Measurements from ENCODE around the gene GRIN2C.
"Not testable (repeated sequence)": the region's sequence is repeated elsewhere in the genome, so short reads cannot be mapped to it uniquely, and the experiment has no call there.

Gene GRIN2C

DNA sequence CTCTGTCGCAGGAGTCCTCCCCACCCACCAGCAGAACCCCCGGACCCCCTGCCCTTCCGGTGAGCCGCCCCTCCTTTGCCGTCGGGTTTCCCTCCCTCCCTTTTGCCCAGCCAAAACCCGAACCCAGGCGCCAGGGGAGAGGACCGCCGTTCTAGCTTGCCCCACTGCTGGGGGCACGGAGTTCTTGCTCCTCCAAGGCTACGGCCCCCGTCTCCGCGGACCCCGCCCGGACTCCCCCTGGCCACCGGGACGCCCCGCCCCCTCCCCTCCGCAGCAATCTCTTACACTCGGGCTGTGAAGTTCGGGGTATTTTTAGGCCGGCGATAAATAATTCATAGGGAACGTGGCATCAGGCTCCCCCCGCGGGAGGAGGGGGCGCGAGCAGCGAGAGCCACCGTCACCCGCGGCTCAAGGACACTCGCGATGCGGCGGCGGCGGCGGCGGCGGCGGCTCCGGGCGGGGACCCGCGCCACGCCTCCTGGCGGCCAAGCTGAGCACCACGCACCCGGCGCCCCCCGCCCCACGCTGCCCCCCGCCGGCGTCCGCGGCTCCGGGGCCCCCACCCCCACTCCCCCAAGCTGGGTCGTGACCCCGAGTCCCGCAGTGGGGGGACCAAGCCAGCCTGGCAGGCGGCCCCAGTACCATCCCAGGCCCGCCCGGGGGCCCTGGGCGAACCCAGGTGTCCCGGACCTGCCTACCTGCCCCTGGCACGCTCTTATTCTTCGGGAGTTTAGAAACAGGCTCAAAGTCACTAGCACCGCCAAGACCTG is at the start of gene GRIN2C:
Gene GRIN2C (minus strand): TSS at position 427 of the 770 bp plus-strand sequence. CDS start 4,793 bp downstream, outside the sequence.
- no peak for DNase-seq (ENCODE audit: low read depth in 2 of 2)

DNA sequence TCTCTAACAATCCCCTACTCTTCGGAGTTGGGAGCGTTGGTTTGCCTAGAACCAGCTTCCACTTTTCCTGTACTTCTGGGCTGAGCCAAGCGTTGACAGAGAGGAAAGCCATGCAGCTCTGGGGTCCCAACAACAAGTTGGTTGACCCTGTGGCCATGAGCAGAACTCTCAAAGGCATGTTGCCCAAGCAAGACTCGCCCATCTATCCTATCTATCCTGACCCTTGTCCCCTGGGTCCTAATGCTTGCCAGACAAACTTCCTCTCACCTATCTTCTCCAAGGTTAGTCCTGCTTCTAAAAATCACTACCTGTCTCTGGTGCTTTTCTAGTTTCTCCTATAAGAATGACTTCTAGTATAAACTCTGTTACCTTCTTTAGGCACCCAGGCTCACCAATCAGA is 49.4 kb upstream of the GRIN2C start:
- not testable (repeated sequence) for DNase-seq (ENCODE audit: low read depth in 2 of 2)

DNA sequence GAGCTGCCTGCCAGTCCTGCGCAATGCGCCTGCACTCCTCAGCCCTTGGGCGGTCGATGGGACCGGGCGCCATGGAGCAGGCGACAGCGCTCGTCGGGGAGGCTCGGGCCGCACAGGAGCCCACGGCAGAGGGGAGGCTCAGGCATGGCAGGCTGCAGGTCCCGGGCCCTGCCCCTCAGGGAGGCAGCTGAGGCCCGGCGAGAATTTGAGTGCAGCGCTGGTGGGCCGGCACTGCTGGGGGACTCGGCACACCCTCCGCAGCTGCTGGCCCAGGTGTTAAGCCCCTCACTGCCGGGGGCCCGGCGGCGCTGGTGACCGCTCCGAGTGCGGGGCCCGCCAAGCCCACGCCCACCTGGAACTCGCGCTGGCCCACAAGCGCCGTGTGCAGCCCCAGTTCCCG is 47.3 kb upstream of the GRIN2C start:
- no peak for DNase-seq (ENCODE audit: low read depth in 2 of 2)

DNA sequence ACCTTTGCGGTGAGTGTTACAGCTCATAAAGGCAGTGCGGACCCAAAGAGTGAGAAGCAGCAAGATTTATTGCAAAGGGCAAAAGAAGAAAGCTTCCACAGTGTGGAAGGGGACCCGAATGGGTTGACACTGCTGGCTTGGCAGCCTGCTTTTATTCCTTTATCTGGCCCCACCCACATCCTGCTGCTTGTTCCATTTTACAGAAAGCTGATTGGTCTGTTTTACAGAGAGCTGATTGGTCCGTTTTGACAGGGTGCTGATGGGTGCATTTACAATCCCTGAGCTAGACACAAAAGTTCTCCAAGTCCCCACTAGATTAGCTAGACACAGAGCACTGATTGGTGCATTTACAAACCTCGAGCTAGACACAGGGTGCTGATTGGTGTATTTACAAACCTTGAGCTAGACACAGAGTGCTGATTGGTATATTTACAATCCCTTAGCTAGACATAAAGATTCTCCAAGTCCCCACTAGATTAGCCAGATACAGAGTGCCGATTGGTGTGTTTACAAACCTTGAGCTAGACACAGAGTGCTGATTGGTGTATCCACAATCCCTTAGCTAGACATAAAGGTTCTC is 46.6 kb upstream of the GRIN2C start:
- DNase-seq (ENCODE audit: low read depth in 2 of 2), result not testable (repeated sequence)

DNA sequence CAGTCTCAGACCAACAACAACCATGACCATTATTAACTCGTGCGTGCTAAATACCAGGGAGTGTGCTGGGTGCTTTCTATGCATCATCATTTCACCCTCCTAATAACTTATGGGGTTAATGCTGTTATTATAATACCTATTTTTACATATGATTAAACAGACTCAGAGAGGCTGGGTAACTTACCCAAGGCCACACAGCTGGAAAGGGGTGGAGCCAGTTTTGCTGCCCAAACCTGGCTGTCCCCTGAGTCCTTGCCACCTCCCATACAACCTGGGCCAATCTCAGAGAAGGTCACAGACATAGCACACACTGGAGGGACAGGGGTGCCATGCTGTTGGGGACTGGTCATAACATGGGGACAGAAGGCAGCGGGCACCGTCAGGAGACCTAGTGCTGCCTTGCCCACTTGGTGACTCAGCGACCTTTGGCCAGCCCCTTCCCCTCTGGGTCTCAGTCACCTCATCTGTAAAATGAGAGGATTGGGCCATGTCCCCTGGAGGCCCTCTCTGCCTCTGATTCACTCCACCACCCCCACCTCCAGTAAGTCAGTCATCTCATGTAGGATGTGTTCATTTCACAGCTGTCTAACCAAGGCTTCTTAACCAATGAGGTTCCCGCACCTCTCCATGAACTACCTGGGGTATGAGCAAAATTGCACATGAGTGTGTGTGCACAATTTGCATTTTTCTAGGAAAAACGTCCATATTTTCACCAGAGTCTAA is 45.2 kb upstream of the GRIN2C start:
- DNase-seq (ENCODE audit: low read depth in 2 of 2), result no peak

DNA sequence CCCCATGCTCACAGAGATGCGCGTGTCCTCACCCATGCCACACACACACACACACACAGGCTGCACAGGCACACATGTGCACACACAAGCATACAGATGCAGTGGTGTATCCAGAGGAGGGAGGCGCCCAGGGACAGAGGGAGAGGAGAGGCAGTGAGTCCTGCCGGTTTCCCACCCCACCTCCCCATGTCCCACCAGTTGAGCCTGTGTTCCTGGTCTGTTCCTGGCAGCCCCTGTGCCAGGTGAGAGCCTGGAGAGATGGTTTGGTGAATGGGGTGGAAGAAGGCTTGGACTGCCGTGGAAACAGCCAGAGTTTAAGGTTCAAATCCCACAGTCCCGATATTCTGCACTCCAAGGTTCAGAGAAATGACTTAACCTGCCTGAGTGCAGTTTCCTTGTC is 44.0 kb upstream of the GRIN2C start:
- no peak for DNase-seq (ENCODE audit: low read depth in 2 of 2)

DNA sequence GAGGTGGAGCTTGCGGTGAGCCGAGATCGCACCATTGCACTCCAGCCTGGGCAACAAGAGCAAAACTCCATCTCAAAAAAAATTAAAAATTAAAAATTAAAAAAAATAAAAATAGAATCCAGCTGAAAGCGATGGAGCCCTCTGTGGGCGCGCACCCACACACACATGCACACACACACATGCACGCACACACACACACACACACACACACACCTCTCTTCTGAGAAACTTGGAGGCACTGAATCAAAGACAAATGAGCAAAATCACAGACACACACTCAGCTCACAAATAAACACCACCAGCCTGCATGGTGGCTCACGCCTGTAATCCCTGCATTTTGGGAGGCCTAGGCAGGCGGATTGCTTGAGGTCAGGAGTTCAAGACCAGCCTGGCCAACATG is 43.3 kb upstream of the GRIN2C start:
- DNase-seq (ENCODE audit: low read depth in 2 of 2), result no peak

DNA sequence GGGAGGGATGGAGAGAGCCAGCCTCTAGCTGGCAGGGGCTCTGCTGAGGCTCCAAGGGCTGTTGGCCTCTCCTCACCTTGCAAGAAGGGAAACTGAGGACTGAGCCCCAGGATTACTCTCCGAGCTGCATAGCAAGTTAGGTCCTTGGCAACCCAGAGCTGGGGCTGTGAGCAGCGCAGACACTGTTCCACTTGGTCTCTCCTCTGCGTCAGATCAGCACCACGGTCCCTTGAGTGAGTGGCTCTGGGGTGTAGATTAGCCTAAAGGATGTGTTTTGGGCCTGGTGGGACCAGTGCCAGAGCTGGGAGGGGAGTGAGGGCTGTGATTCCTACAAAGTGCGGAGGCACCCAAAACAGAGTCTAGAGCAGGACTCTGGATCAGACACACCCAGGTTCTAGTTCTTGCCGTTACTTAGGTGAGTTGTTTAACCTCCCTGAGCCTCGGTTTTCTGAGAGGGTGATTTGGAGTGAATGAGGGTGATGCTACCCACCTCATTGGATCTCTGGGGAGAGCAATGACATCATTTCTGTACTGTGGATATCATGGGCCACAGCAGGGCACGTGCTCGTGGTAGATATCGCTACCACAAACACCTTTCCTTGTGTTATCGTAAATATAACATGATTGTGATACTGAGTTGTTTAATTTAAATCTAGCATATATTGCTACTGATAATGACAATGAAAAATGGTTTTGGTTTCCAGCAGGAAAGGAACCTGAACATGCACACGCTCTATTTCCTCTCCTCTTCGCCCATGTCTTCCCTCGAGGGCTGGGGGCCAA is 41.9 kb upstream of the GRIN2C start:
- DNase-seq (ENCODE audit: low read depth in 2 of 2), result no peak

DNA sequence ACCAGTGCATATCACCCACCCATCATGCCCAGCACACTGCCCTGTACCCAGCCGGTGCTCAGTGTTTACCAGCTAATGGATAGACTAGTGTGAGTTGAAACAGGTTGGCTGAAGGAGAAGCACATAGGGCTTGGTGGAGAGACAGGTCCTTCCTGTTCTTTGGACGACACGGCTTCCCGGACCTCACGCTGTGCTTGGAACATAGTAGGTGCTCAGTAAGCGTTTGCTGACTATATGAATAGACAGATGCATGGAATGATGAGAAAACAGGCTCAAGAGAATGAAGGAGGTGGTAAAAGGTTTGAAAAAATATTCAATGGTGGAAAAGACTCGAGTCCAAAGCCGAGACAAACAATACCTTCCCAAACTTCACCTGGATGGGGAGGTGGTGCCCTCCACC is 40.5 kb upstream of the GRIN2C start:
- DNase-seq (ENCODE audit: low read depth in 2 of 2), result no peak

DNA sequence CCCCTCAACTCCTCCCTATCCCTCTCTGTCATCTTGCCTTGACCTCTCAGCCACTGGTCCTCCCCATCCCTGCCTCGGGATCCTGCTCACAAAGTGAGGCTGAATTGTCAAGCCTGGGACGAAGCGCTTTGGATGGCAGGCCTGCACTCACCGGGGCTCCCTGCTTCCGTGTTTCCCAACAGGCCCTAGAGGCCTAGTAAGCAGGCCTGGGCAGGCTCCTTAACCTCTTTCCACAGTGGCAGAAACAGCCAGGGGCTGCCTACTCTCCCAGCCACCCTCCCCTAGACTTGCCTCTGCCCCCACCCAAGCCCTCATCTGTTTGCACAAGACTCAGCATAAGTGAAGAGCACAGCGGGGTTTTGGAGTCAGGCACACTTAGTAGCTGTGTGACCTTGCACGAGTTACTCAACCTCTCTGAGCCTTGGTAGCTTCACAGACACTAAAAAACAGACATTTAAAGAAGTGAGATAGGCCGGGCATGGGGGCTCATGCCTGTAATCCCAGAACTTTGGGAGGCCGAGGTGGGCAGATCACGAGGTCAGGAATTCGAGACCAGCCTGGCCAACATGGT is 38.8 kb upstream of the GRIN2C start:
- no peak for DNase-seq (ENCODE audit: low read depth in 2 of 2)

DNA sequence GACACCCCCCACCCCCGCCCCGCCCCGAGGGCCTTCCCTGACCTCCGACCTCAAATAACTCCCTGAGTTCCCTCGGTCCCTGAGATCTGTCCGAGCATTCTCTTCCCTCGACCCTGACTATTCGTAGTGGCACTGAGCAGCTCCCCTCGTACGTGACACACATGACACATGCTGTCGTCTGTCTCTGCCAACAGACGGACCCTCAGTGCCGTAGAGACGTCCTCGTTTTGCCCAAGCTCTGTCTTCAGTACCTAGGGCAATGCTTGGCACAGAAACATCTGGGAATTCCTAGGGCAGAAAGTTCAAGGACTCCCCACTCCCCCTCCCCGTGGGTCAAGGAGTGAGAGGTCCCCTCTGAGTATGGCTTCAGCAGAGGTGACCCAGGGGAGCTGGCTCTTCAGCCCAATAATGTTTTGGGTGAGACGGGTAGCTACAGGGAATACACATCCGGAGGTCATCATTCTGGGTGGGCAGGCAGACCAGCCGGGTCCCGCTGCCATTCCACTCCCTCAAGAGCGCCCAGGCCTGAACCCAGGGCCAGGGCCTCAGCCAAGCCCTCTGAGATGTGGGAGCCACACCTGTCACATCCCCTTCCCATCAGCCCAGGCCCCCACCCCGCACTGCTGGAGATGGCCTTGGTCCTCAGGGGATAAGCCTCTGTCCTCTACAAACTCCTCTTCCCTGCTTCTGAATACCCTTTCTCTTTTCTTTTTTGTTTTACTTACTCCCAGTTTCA is 34.4 kb upstream of the GRIN2C start:
- no peak for DNase-seq (ENCODE audit: low read depth in 2 of 2)

DNA sequence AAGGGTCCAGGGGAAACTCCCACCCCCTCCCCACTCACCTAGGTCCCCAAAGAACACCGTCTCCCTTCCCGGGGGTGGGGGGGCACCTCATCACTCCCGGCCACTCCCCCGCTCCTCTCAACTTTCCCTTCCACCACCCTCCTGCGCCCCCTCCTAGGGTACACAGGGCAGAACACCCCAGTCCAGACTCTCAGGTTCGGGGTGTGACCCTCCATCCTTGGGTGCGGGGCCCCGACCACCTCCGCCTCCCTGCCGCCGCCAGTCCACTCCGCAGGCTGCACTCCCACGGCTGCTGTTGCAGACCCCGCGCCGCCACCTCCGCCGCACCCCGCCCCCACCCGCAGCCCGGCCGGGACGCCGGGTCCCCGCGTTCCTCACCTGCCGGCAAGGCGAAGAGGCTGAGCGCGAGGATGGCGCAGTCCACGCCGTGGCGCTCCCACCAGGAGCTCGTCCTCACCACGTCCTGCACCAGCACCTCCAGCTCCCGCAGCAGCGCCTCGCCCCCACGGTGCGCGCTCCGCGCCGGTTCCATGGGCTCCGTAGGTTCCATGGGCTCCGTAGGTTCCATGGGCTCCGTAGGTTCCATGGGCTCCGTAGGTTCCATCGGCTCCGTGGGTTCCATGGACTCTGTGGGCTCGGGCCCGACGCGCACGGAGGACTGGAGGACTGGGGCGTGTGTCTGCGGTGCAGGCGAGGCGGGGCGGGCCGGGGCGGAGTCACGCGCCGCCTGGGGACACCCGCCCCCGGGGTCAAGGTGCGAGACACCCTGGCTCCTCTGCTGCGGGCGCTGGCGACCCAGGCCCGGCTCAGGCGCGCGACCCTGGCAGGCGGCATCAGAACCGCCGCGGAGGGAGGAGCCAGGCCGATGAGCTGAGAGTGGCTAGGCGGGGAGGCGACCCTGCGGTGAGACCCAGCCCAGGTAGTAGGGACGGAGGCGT is 33.6 kb upstream of the GRIN2C start, which contains the start of gene FADS6:
Gene FADS6 (minus strand): TSS at position 660 of the 938 bp plus-strand sequence. CDS start 38 bp downstream, at position 622.
- DNase-seq (ENCODE audit: low read depth in 2 of 2), result no peak

DNA sequence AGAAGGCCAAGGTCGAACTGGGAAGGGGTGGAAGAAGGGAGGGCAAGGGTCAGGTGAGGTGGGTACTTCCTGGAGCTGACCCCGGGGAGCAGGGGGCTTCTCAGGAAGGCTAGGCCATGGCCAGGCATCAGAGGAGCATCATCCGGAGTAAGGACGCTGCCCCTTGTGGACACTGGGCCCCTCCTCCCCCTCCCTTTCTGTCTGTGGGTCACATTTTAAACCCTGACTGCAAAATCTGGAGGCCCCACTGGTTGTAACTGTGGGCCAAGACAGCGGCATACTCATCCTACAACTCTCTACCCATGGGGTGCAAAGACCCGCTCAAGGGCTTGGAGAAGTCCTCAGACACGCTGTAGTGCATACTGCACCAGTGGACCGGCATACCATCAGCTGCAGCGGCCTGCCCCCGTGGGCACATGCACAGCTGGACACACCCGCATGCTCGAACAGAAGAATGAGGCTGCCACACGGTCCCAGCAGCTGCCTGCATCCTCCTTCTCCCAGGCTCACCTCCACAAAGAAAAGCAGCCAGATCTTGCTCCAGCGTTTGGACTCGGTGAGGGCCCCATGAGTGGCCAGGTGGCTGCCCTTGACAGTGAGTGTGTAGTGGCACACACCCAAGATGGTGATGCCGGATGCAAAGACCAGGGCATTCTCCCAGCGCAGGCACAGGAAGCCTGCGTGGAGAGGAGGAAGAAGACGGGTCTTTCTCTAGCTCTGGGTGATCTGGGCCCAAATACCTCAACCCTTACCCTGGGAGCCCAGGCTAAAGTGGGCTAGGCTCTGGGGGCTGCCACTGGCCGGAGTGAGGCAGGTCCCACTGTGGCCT is 32.5 kb upstream of the GRIN2C start:
- DNase-seq (ENCODE audit: low read depth in 2 of 2), result no peak

DNA sequence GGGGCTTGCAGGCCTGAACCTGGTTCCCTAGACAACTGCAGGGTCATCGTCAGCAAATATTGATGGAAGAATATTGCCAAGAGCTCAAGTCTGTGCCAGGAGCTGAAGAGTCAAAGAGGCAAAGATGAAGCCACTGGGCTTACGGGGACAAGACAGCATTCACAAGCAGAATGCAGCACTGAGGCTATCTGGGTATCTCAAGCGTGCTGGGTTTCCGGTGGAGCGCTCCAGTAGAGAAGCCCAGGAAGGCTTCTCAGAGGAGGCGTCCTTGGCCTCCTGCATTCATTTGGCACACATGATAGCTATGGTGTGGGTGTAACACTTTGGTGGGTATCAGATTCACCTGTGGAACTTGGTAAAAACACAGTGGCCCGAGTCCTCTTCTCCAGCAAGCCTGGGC is 30.9 kb upstream of the GRIN2C start:
- DNase-seq (ENCODE audit: low read depth in 2 of 2), result no peak

DNA sequence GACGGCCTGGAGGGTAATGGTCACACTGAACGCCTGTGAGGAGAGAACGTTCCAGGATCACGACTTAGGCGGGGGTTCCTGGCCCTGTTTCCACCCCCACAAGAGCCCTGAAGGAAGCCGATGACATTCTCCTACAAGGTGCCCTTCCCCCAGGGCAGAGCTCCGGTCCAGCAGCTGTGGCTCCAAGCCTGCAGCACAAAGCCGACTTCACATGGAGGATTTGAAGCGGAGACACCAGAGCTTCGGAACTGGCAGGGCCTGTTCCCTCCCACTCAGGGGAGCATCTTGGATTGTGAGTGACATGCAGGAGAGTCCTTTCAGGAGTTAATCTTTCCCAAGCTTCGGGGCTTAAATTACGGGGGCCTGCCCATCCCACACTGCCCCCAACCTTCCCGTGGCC is 28.8 kb upstream of the GRIN2C start:
- DNase-seq (ENCODE audit: low read depth in 2 of 2), result no peak

DNA sequence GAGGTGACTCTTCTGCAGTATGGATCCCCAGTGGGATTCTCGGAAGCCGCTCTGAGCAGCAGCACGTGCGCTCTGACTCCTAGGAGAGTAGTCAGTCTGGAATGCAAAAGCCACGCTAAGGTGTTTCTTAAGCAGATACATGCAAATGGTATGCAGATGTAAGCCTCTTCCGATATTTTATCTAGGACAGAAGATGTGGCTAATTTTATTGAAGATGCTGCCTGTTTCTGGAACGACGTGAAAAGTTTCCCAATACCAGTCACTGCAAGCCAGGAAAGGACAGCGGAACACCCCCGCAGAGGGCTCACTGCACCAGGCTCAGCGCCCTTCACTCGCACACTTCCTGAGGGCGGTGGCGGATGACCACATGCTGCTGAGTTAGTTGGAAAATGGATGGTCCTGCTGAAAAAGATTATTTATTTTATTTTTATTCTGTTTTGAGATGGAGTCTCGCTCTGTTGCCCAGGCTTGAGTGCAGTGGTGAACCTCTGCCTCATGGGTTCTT is 23.6 kb upstream of the GRIN2C start:
- DNase-seq (ENCODE audit: low read depth in 2 of 2), result no peak

DNA sequence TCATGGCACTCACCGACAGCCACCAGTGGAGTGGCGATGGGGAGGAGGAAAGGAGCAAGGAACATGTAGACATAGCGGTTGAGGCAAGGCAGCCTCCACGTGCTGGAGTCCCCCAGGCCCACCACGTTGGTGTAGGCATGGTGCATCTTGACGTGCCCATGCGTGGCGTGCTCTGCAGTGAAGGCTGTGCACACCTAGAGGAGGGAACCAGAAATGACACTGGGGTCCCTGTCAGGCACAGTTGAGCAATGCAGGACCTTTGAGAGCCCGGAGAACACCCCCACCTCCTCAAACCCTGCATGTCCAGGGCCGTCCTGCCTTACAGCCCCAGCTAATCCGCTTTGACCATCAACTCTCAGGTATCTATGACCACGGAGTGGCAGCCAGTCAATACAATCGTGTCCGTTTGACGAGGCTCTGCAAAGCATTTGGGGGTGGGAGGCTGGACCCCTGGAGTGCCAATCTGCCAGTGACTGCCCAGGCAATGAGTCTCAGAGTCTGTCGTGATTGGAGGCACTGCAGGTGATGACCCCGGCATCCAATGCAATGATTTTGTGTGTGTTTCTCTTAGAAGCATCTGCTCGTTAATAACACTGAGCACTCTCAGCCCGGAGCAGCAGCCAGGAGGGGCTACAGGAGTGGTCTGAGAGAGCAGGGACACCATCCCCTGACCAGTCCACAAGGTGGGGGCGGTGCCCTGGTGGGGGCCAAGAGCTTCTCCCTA is 23.0 kb upstream of the GRIN2C start:
- DNase-seq (ENCODE audit: low read depth in 2 of 2), result no peak

DNA sequence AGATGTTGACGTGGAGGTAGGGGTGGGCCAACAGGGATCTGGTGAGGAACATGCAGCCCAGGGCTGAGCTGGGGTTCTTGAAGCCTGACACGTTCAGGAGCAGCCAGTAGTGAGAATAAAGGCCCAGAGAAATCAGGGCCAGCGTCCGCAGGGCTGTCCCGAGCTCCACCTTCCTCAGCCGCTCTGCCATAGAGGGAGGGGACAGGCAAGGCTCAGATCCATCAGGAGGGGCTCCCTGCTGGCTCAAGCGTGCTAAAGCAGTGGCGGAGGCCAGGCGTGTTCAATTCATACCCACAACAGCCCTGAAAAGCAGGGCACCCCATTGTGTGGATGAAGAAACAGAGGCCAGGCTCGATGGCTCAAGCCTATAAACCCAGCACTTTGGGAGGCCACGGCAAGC is 21.4 kb upstream of the GRIN2C start:
- no peak for DNase-seq (ENCODE audit: low read depth in 2 of 2)
